ENCODE data around the gene MCMBP.
"Not testable (repeated sequence)": the region's sequence is repeated elsewhere in the genome, so short reads cannot be mapped to it uniquely, and the experiment has no call there.

The MCMBP gene

GRCh38 chr10:119883901-119884611, 11.4 kb upstream of the MCMBP start:
- not testable (repeated sequence) for H3K27ac ChIP-seq (ENCODE audit: low read length); H3K79me2 ChIP-seq (ENCODE audit: low read length); H3K4me3 ChIP-seq (ENCODE audit: low read length); H3K36me3 ChIP-seq (replicated peaks; ENCODE audit: insufficient read depth, low read length); DNase-seq; H3K4me1 ChIP-seq (ENCODE audit: low read length); H3K9me3 ChIP-seq (replicated peaks; ENCODE audit: insufficient read depth, low read length); H3K4me2 ChIP-seq (ENCODE audit: low read depth, low read length); H4K20me1 ChIP-seq (ENCODE audit: insufficient read depth, low read length); H3K9me2 ChIP-seq (replicated peaks; ENCODE audit: insufficient read depth, low read length); H3F3A ChIP-seq (ENCODE audit: insufficient read depth, low read length); H3K9ac ChIP-seq (ENCODE audit: low read length); H3K27me3 ChIP-seq (replicated peaks; ENCODE audit: insufficient read depth, low read length); H2AFZ ChIP-seq (ENCODE audit: low read length)

- no peak overlapping the region for H3K4me3 ChIP-seq (ENCODE audit: low read length)
- H3K4me1 ChIP-seq (ENCODE audit: low read length): 0 out of 2 replicates have a peak, but pooled peaks cover 4% of the 10 kb centered on the region
These were observed 5.9 kb upstream of the MCMBP start for GRCh38 chr10:119878524-119878923.

GRCh38 chr10:119872860-119873681, 428 bp upstream of the MCMBP start:
- Histone ChIP-seq H3K79me2 (ENCODE audit: low read length) (peaks cover 41% of the 10 kb centered on the region), H3F3A (ENCODE audit: insufficient read depth, low read length) (peaks cover 5% of the 10 kb centered on the region; the same call in 1 of the 2 replicates), H3K27ac (ENCODE audit: low read length) (peak overlapping the region; percentile 51; the same call in 1 of the 2 replicates), H3K4me3 (ENCODE audit: low read length) (peak overlapping the region; percentile 68), H3K4me2 (ENCODE audit: low read depth, low read length) (peak overlapping the region; percentile 84), H3K36me3 (replicated peaks; ENCODE audit: insufficient read depth, low read length) (no peaks in the 10 kb centered on the region; the same call in 1 of the 2 replicates), H3K27me3 (replicated peaks; ENCODE audit: insufficient read depth, low read length) (no peaks in the 10 kb centered on the region), H3K9me2 (replicated peaks; ENCODE audit: insufficient read depth, low read length) (no peaks in the 10 kb centered on the region), H3K9me3 (replicated peaks; ENCODE audit: insufficient read depth, low read length) (no peaks in the 10 kb centered on the region), H3K4me1 (ENCODE audit: low read length) (peaks cover 11% of the 10 kb centered on the region; the same call in 1 of the 2 replicates), H3K9ac (ENCODE audit: low read length) (peak overlapping the region; percentile 55), H4K20me1 (ENCODE audit: insufficient read depth, low read length) (peaks cover 35% of the 10 kb centered on the region), H2AFZ (ENCODE audit: low read length) (peak overlapping the region; percentile 86)
- TF ChIP-seq EZH2 (optimal IDR thresholded peaks at IDR 0.05; ENCODE audit: low read depth, low read length): no peak
- peak; percentile 89 for DNase-seq

More at GRCh38 chr10:119878524-119878923, 5.9 kb upstream of the MCMBP start:
- Histone ChIP-seq H4K20me1 (ENCODE audit: insufficient read depth, low read length) (no peaks in the 10 kb centered on the region), H3K27me3 (replicated peaks; ENCODE audit: insufficient read depth, low read length) (no peaks in the 10 kb centered on the region), H3K4me2 (ENCODE audit: low read depth, low read length) (no peak overlapping the region), H3K36me3 (replicated peaks; ENCODE audit: insufficient read depth, low read length) (no peaks in the 10 kb centered on the region), H3K79me2 (ENCODE audit: low read length) (no peaks in the 10 kb centered on the region), H3K9ac (ENCODE audit: low read length) (no peak overlapping the region), H3K27ac (ENCODE audit: low read length) (no peak overlapping the region), H3K9me2 (replicated peaks; ENCODE audit: insufficient read depth, low read length) (no peaks in the 10 kb centered on the region), H3F3A (ENCODE audit: insufficient read depth, low read length) (no peaks in the 10 kb centered on the region), H3K9me3 (replicated peaks; ENCODE audit: insufficient read depth, low read length) (no peaks in the 10 kb centered on the region), H2AFZ (ENCODE audit: low read length) (no peak overlapping the region)
- TF ChIP-seq EZH2 (optimal IDR thresholded peaks at IDR 0.05; ENCODE audit: low read depth, low read length): no peak
- TF ChIP-seq EZH2phosphoT487 (IDR thresholded peaks at IDR 0.05; ENCODE audit: low read length): no peak
- no peak for TF ChIP-seq CTCF (IDR thresholded peaks at IDR 0.05; ENCODE audit: low read length)
- no peak for DNase-seq

GRCh38 chr10:119871881-119872609, 598 bp downstream of the MCMBP start:
- Histone ChIP-seq H3K9ac (ENCODE audit: low read length) (peak overlapping the region; percentile 78), H4K20me1 (ENCODE audit: insufficient read depth, low read length) (peaks cover 44% of the 10 kb centered on the region), H3K4me3 (ENCODE audit: low read length) (peak overlapping the region; percentile 98), H3K4me1 (ENCODE audit: low read length) (peaks cover 11% of the 10 kb centered on the region; the same call in 1 of the 2 replicates), H3K27ac (ENCODE audit: low read length) (peak overlapping the region; percentile 49; the same call in 1 of the 2 replicates), H3K9me2 (replicated peaks; ENCODE audit: insufficient read depth, low read length) (no peaks in the 10 kb centered on the region), H3F3A (ENCODE audit: insufficient read depth, low read length) (peaks cover 5% of the 10 kb centered on the region; the same call in 1 of the 2 replicates), H3K9me3 (replicated peaks; ENCODE audit: insufficient read depth, low read length) (no peaks in the 10 kb centered on the region), H3K27me3 (replicated peaks; ENCODE audit: insufficient read depth, low read length) (no peaks in the 10 kb centered on the region), H3K79me2 (ENCODE audit: low read length) (peaks cover 52% of the 10 kb centered on the region), H3K36me3 (replicated peaks; ENCODE audit: insufficient read depth, low read length) (no peaks in the 10 kb centered on the region; the same call in 1 of the 2 replicates), H2AFZ (ENCODE audit: low read length) (peak overlapping the region; percentile 35; the same call in 1 of the 2 replicates), H3K4me2 (ENCODE audit: low read depth, low read length) (peak overlapping the region; percentile 76)
- no peak for TF ChIP-seq EZH2 (optimal IDR thresholded peaks at IDR 0.05; ENCODE audit: low read depth, low read length)
- TF ChIP-seq CTCF (IDR thresholded peaks at IDR 0.05; ENCODE audit: low read length): no peak
- no peak for TF ChIP-seq EZH2phosphoT487 (IDR thresholded peaks at IDR 0.05; ENCODE audit: low read length)
- DNase-seq: peak; percentile 78

GRCh38 chr10:119869398-119869797, 3.2 kb downstream of the MCMBP start:
- H3K27me3 ChIP-seq (replicated peaks; ENCODE audit: insufficient read depth, low read length); H3K27ac ChIP-seq (ENCODE audit: low read length); H2AFZ ChIP-seq (ENCODE audit: low read length); H3K9me3 ChIP-seq (replicated peaks; ENCODE audit: insufficient read depth, low read length); H3F3A ChIP-seq (ENCODE audit: insufficient read depth, low read length); H3K4me3 ChIP-seq (ENCODE audit: low read length); H3K36me3 ChIP-seq (replicated peaks; ENCODE audit: insufficient read depth, low read length); DNase-seq; H3K9me2 ChIP-seq (replicated peaks; ENCODE audit: insufficient read depth, low read length); H3K9ac ChIP-seq (ENCODE audit: low read length); H3K4me2 ChIP-seq (ENCODE audit: low read depth, low read length): not testable (repeated sequence)
- Histone ChIP-seq H3K4me1 (ENCODE audit: low read length) (peaks cover 11% of the 10 kb centered on the region; the same call in 1 of the 2 replicates), H4K20me1 (ENCODE audit: insufficient read depth, low read length) (peaks cover 59% of the 10 kb centered on the region), H3K79me2 (ENCODE audit: low read length) (peaks cover 78% of the 10 kb centered on the region)

All from MM.1S (cell line).